ENCODE results near the gene P2RX6.

The P2RX6 gene

DNA sequence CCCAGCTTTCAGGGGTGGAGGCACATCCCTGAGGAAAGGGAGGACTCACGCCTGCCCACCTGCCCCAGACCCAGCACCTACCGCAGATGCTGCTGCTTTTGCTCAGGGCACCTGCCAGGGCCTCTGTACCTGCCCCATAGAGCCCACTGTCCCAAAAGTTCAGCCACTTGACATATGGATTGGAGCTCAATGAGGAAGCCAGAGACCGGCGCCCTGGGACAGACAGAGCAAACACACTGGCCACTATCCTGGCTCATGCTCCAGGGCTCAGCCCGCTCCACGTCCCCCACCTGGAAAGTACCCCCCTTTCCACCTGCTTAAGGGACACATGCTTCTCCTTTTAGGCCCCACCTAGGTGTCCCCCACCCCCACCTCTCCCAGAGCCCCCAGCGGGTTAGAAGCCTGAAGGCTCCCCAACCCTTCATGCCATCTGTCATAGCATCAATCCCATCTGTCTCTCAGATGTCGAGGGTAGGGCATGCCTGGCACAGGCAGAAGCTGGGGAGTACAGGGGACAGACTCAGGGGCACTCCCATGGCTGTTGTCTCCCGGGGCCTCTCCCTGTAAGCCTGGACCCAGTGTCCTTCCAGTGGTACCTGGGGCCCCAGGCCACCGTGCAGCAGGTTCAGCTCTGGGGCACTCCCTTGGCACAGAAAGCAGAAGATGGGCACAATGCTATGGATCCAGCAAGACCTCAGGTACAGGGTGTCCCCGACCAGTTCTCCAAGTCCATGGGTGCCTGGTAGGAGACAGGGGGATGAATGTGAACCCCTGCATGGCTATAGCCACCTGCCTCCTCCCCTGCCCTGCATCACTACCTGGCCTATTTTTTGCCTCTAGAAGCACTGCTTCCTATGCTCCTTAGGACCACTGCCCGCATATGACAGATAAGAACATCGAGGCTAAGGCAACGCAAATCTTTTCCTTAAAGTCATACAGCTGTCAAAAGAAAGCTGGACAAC lies 2.2 kb upstream of the P2RX6 start:
- DNase-seq (ENCODE audit: low spot score): no peak

GRCh38 chr22:21013657-21014201 lies 1.2 kb upstream of the P2RX6 start:
- no peak for DNase-seq (ENCODE audit: low spot score)

DNA sequence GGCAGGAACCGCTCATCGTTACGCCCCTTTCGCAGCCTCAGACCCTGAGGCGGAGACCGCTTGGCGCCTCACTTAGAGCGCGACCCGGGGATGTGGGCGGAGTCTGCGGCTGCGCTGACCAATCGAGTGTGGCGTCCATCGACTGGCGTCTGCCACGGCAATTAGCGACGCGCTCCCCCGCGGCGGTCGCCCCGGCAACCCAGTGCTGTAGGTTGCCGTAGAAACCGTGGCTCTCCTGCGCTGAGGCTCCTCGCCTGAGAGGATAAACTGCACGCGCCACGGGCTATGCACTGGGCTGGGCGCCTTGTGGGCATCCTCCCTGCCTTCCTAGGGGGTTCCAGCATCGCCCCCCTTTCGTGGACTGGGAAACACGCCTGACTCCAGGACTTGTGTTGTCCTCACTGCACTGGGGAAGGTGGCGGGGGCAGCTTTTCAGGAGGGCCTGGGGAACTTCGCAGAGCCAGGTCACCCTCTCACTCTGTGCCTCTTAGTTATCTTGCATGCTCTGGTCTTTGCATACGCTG lies 701 bp upstream of the P2RX6 start:
- peak; percentile 97 for DNase-seq (ENCODE audit: low spot score)

- no peak for DNase-seq (ENCODE audit: low spot score)
Measured at GRCh38 chr22:21015466-21016006, 571 bp downstream of the P2RX6 start.

DNA sequence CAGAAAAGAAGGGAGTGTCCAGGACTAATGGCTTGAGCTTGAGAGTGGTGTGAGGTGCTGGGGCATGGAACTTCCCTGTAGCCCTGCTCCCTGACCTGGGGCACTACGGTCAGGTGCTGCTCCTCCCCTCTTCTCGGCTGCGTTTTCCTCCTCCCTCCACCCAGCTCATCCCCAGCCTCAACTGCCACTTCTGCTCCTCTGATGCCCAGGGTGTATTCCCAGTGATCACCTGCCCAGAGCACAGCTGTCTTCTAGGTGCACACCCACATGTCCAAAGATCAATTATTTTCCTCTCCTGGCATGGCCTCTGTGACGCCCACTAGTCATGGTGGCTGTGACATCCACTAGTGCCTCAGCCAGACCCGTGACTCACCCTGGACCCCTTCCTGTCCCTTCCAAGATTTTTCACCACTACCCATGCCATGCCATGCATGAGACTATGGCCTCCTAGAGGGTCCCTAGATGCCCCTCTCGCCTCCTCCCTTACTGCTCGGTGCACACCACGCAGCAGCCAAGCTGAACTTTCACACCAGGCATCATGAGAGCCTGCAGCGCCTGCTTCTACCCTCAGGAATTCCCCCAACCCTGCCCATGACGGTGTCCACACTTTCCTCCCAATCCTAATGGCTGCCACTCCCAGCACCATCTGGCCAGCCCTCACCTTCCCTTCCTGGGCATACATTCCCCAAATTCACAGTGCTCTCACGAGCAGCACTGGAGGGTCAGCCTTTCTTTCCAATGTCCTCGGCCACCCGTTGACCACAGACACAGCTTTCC lies 1.9 kb downstream of the P2RX6 start:
- DNase-seq (ENCODE audit: low spot score): no peak

DNA sequence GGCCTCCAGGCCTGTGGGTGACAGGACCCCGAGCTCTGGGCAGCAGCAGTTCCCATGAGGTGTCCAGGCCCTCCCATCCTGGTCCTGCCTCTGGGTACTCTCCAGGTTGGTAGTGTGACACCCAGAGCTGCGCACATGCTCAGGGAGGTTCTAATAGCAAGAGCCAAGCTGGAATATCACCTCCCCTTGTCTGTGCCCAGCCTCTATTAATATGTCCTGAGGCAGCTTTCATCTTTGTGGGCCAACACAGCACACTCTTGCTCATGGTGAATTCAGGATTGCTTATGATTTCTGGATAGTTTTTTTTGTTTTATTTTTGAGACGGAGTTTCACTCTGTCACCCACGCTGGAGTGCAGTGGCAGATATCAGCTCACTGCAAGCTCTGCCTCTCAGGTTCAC lies 3.3 kb downstream of the P2RX6 start:
- DNase-seq (ENCODE audit: low spot score): no peak

DNA sequence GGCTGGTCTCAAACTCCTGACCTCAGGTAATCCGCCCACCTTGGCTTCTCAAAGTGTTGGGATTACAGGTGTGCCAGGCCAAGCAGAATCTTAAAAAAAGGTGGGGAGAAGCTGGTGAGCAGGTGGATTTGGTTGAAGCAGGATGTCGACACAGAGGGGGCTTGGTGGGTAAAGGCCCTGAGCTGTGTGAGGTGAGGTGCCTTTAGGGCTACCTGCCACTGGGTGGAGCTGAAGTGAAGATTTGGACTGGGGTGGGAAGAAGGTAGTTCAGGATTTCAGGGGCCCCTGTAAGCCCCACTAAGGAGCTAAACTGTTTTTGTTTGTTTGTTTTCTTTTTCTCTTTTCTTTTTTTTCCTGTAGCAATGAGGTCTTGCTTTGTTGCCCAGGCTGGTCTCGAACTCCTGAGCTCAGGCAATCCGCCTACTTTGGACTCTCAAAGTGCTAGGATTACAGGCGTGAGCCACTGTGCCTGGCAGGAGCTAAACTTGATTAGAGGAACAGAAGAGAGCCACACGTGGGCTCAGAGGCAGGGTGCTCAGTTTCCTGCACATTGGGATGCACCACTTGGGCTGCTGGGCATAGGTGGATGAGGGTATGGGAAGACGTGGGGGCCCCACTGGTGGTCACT lies 6.0 kb downstream of the P2RX6 start:
- peak; percentile 53 for DNase-seq (ENCODE audit: low spot score)

DNA sequence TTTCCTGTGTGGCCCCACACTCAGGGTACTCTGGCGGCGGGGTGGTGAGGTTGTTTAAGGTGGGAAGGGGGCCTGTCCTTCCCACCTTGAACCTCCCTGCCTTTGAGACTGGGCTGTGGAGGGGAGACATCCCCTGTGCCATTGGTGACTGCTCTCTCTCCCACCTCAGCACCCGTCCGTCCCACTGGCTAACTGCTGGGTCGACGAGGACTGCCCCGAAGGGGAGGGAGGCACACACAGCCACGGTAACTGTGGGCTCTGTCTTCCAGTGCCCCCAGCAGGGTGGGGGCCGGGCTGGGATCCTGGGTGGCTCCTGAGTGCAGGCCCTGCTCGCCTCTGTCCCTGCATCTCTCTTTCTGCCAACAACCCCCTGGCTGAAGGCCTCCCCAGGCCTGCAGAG lies 7.5 kb downstream of the P2RX6 start:
- no peak for DNase-seq (ENCODE audit: low spot score)

- DNase-seq (ENCODE audit: low spot score): no peak
Measured at GRCh38 chr22:21022955-21023614, 8.1 kb downstream of the P2RX6 start.

- no peak for DNase-seq (ENCODE audit: low spot score)
Measured at GRCh38 chr22:21025266-21025665, 10.3 kb downstream of the P2RX6 start.

DNA sequence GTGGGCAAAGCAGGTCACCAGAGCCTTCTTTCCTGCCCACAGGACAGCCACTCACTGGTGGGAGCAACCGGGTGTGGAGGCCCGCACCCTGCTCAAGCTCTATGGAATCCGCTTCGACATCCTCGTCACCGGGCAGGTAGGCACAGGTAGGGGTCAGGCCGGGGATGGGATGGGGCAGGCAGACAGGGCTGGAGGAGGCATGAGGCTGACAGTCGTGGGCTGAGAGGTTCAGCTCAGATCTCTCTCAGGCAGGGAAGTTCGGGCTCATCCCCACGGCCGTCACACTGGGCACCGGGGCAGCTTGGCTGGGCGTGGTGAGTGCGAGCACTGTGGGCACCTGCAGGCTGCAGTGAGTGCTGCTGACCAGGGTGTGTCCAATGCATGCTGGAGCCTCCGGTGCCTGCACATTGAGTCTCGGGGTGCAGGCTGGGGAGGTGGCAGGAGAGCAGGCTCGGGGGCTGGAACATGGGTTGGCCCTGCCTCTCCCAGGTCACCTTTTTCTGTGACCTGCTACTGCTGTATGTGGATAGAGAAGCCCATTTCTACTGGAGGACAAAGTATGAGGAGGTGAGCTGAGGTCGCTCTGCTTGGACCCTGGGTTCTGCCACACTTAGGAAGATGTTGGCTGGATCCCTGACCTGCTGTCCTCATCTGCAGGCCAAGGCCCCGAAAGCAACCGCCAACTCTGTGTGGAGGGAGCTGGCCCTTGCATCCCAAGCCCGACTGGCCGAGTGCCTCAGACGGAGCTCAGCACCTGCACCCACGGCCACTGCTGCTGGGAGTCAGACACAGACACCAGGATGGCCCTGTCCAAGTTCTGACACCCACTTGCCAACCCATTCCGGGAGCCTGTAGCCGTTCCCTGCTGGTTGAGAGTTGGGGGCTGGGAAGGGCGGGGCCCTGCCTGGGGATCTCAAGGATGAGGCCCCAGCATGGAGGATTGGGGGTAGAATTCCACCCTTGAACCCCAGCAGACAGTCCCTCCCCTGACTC lies 11.1 kb downstream of the P2RX6 start:
- DNase-seq (ENCODE audit: low spot score): no peak

- no peak for DNase-seq (ENCODE audit: low spot score)
Measured at GRCh38 chr22:21026783-21027692, 12.1 kb downstream of the P2RX6 start.

DNA sequence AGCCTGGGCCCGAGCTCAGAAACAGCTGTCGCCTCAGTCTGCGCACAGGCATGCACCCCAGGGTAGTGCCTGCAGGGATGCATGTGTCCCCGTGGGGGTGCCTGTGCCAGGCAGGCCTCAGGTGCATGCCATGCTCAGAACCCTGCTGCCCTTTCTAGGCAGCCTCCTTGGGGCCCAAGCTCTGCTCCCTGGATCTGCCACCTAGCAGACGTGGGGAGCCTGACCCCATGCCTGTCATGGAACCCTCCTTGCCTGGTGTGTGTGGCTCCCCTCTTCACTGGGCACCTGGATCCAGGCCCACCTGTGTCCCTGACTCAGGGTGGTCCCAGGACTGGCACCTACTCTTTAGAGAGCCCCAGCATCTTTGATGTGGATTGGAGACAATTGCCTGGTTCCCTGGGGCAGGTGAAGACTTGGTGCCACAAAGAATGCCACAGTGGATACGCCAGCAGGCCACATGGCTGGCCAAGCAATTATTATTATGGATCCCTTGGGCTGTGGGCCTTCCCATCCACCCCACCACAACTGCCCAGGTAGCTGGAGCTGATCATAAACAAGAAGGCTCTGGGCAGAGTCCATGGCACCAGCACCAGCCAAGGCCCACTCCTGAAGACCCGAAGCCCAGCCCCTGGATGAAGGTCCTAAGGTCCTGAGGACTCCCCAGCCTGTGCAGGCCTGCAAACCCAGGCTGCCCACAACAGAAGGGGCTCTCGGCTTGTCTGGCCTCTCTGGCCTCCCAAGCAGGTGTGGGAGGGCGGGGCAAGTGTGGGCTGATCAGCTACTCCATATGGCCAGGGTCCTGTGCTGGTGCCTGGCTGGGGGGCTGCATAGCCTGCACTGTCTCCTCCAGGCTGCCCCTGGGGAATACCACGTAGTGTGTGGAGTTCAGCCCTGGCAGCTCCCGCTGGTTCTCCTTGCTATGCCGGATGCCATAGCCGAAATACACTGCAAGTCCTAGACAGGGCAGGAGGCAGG lies 13.6 kb downstream of the P2RX6 start:
- peak; percentile 62 for DNase-seq (ENCODE audit: low spot score)

GRCh38 chr22:21029486-21030025 lies 14.6 kb downstream of the P2RX6 start:
- DNase-seq (ENCODE audit: low spot score): no peak

DNA sequence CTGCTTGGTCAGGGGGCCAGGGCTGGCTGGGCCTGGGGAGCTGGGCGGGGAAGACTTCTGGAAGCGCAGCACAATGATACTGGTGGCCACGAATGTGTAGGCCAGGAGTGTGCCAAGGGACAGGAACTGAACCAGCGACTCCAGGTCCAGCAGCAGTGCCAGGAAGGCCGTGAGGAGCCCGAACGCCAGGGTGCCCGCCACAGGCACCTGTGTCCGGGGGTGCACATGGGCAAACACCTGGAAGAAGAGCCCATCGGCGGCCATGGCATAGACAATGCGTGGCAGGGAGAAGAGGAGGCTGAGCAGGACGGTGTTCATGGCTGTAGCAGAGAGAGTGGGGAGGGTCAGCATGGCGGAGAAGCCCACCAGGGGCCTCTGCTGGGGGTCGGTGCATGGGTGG lies 15.1 kb downstream of the P2RX6 start:
- DNase-seq (ENCODE audit: low spot score): no peak

- DNase-seq (ENCODE audit: low spot score): no peak
Measured at GRCh38 chr22:21030621-21031544, 15.9 kb downstream of the P2RX6 start.
